KOPT-K1 (cell line): ENCODE results near the gene CD22.

Experiments used
- H3K27ac ChIP-seq: fragments of 200-600 bp; sonication (generic); 2 replicates; pipeline ENCODE4 v1.5.1; 2016; ENCODE audit warnings: antibody characterized with exemption, mild to moderate bottlenecking, low read depth, low read length; ENCODE audit not compliant: poor library complexity, severe bottlenecking
- H3K36me3 ChIP-seq: fragments of 200-600 bp; sonication (generic); 2 replicates; pipeline ENCODE4 v1.5.1; 2017; ENCODE audit warnings: antibody characterized with exemption, mild to moderate bottlenecking, low read length, moderate library complexity; ENCODE audit not compliant: insufficient read depth
- H3K9me3 ChIP-seq: fragments of 200-600 bp; sonication (generic); 2 replicates; pipeline ENCODE4 v1.5.1; 2017; ENCODE audit warnings: antibody characterized with exemption, low read length, mild to moderate bottlenecking; ENCODE audit not compliant: insufficient read depth, poor library complexity, severe bottlenecking

CD22 gene

GRCh38 chr19:35337097-35337983, 8.4 kb downstream of the CD22 start:
- Histone ChIP-seq H3K27ac (no peak overlapping the region), H3K9me3 (no peaks in the 10 kb centered on the region), H3K36me3 (no peaks in the 10 kb centered on the region)

GRCh38 chr19:35337984-35338296, 9.0 kb downstream of the CD22 start:
- Histone ChIP-seq H3K27ac (no peak overlapping the region), H3K36me3 (no peaks in the 10 kb centered on the region), H3K9me3 (no peaks in the 10 kb centered on the region)

GRCh38 chr19:35340431-35340830, 11.4 kb downstream of the CD22 start:
- Histone ChIP-seq H3K9me3 (no peaks in the 10 kb centered on the region), H3K27ac (no peak overlapping the region), H3K36me3 (no peaks in the 10 kb centered on the region)

GRCh38 chr19:35341006-35341405, 12.0 kb downstream of the CD22 start:
- Histone ChIP-seq H3K36me3 (no peaks in the 10 kb centered on the region), H3K9me3 (no peaks in the 10 kb centered on the region), H3K27ac (no peak overlapping the region)

- H3K9me3 ChIP-seq: no peaks in the 10 kb centered on the region
- no peaks in the 10 kb centered on the region for H3K36me3 ChIP-seq
- no peak overlapping the region for H3K27ac ChIP-seq
These were observed 12.7 kb downstream of the CD22 start for GRCh38 chr19:35341565-35342225.

- H3K36me3 ChIP-seq: no peaks in the 10 kb centered on the region
- no peaks in the 10 kb centered on the region for H3K9me3 ChIP-seq
- no peak overlapping the region for H3K27ac ChIP-seq
These were observed 13.4 kb downstream of the CD22 start for GRCh38 chr19:35342430-35342829.

- H3K27ac ChIP-seq: no peak overlapping the region
These were observed 15.6 kb downstream of the CD22 start for GRCh38 chr19:35344511-35345031.

GRCh38 chr19:35345671-35346111, 16.7 kb downstream of the CD22 start:
- Histone ChIP-seq H3K9me3 (no peaks in the 10 kb centered on the region), H3K36me3 (no peaks in the 10 kb centered on the region), H3K27ac (no peak overlapping the region)

More at GRCh38 chr19:35344511-35345031, 15.6 kb downstream of the CD22 start:
- Histone ChIP-seq H3K36me3 (no peaks in the 10 kb centered on the region), H3K9me3 (no peaks in the 10 kb centered on the region)

- Histone ChIP-seq H3K9me3 (no peaks in the 10 kb centered on the region), H3K36me3 (no peaks in the 10 kb centered on the region)
These were observed 17.4 kb downstream of the CD22 start for GRCh38 chr19:35346193-35347052.

GRCh38 chr19:35347171-35347929, 18.4 kb downstream of the CD22 start, which contains the start of gene FFAR1:
TSS of gene FFAR1 (plus strand) at chr19:35347902. CDS start at chr19:35351552, 3,650 bp downstream.
- Histone ChIP-seq H3K9me3 (no peaks in the 10 kb centered on the region), H3K27ac (no peak within 1 kb of the TSS), H3K36me3 (no peaks in the 10 kb centered on the region)

More at GRCh38 chr19:35346193-35347052, 17.4 kb downstream of the CD22 start:
- no peak overlapping the region for H3K27ac ChIP-seq

- H3K27ac ChIP-seq: no peak overlapping the region
- H3K9me3 ChIP-seq: no peaks in the 10 kb centered on the region
- no peaks in the 10 kb centered on the region for H3K36me3 ChIP-seq
These were observed 18.9 kb downstream of the CD22 start for GRCh38 chr19:35347930-35348298.

GRCh38 chr19:35348911-35349611, 20.1 kb downstream of the CD22 start:
- H3K9me3 ChIP-seq: no peaks in the 10 kb centered on the region
- no peak overlapping the region for H3K27ac ChIP-seq
- no peaks in the 10 kb centered on the region for H3K36me3 ChIP-seq

GRCh38 chr19:35349614-35350521, 20.9 kb downstream of the CD22 start:
- Histone ChIP-seq H3K27ac (no peak overlapping the region), H3K9me3 (no peaks in the 10 kb centered on the region), H3K36me3 (no peaks in the 10 kb centered on the region)
